ENCODE data around the gene SCCPDH. TPM values are rescaled to one million over a fixed set of nuclear protein-coding genes. Genes with fewer than 3 reads are reported as not detected.
A peak's percentile ranks its signal among the peaks of the same experiment; 100 is the strongest.

SCCPDH gene
- total and polyA plus RNA-seq, 2 of the 13 experiments (the other 11 are each of a cell fraction or from before 2014, with no cell fraction given), result 36.7 to 62.3 TPM

- TF ChIP-seq LRRFIP1 (CRISPR knock-in tag; conservative IDR thresholded peaks at IDR 0.05), result no peak
- TF ChIP-seq ZIK1 (CRISPR knock-in tag; IDR thresholded peaks at IDR 0.05; ENCODE audit: borderline replicate concordance, low read depth), result no peak
- TF ChIP-seq ZNF292 (CRISPR knock-in tag; IDR thresholded peaks at IDR 0.05; ENCODE audit: borderline replicate concordance, low read depth), result no peak
- TF ChIP-seq SKI (IDR thresholded peaks at IDR 0.05; ENCODE audit: partially characterized antibody), result no peak
- TF ChIP-seq GATA4 (IDR thresholded peaks at IDR 0.05; ENCODE audit: borderline replicate concordance, low read depth), result no peak
- no peak for TF ChIP-seq CREM (IDR thresholded peaks at IDR 0.05)
- no peak for TF ChIP-seq CREM (CRISPR knock-in tag; IDR thresholded peaks at IDR 0.05)
- TF ChIP-seq HMGXB4 (CRISPR knock-in tag; IDR thresholded peaks at IDR 0.05; ENCODE audit: borderline replicate concordance in 1 of 2, low read depth in 1 of 2), result peak; percentile 77 to 84
- TF ChIP-seq MIXL1 (CRISPR knock-in tag; IDR thresholded peaks at IDR 0.05), result no peak
- TF ChIP-seq HNRNPH1 (optimal IDR thresholded peaks at IDR 0.05; ENCODE audit: low read depth, low read length), result no peak
- TF ChIP-seq ZNF33B (CRISPR knock-in tag; IDR thresholded peaks at IDR 0.05), result no peak
- no peak for TF ChIP-seq TFE3 (CRISPR knock-in tag; IDR thresholded peaks at IDR 0.05)
- TF ChIP-seq YEATS2 (CRISPR knock-in tag; IDR thresholded peaks at IDR 0.05; ENCODE audit: borderline replicate concordance), result no peak
- no peak for TF ChIP-seq TBX3 (IDR thresholded peaks at IDR 0.05; ENCODE audit: borderline replicate concordance)
- peak; percentile 32; the same call in 1 of the 2 replicates for TF ChIP-seq NR2F6 (IDR thresholded peaks at IDR 0.05)
- peak; percentile 47 for TF ChIP-seq NR2F6 (CRISPR knock-in tag; IDR thresholded peaks at IDR 0.05)
- no peak for TF ChIP-seq MED8 (CRISPR knock-in tag; IDR thresholded peaks at IDR 0.05; ENCODE audit: insufficient replicate concordance)
- no peak for TF ChIP-seq SIN3A (IDR thresholded peaks at IDR 0.05; ENCODE audit: borderline replicate concordance, low read depth, low read length)
- no peak for TF ChIP-seq BHLHE40 (IDR thresholded peaks at IDR 0.05; ENCODE audit: low read length)
- TF ChIP-seq GABPA (IDR thresholded peaks at IDR 0.05; ENCODE audit: low read depth, low read length), result no peak
- no peak for TF ChIP-seq GABPA (CRISPR knock-in tag; IDR thresholded peaks at IDR 0.05; ENCODE audit: low read depth)
- no peak for TF ChIP-seq GFI1 (CRISPR knock-in tag; IDR thresholded peaks at IDR 0.05; ENCODE audit: borderline replicate concordance)
- TF ChIP-seq MYPOP (CRISPR knock-in tag; IDR thresholded peaks at IDR 0.05), result peak; percentile 43; the same call in 1 of the 2 replicates
- TF ChIP-seq CREBL2 (CRISPR knock-in tag; IDR thresholded peaks at IDR 0.05; ENCODE audit: borderline replicate concordance), result no peak
- TF ChIP-seq FOXO1 (CRISPR knock-in tag; IDR thresholded peaks at IDR 0.05), result no peak
- no peak for TF ChIP-seq KMT2A (CRISPR knock-in tag; IDR thresholded peaks at IDR 0.05)
These were observed 25.0 kb upstream of the SCCPDH start (continued) for GRCh38 chr1:246699095-246699735.

All from HepG2 (cell line).